Ishikawa (cell line): Measurements from ENCODE around the gene DNAH6.

Experiments
- EP300 ChIP-seq: IDR thresholded peaks from 2 replicates; pipeline ENCODE4 v1.6.1; 2012; ENCODE audit warnings: borderline replicate concordance
- MAX ChIP-seq: IDR thresholded peaks from 2 replicates; pipeline ENCODE4 v1.6.1; 2012
- TAF1 ChIP-seq: IDR thresholded peaks from 2 replicates; pipeline ENCODE4 v1.6.1; 2012; ENCODE audit warnings: low read depth, mild to moderate bottlenecking

- TF ChIP-seq MAX (no peak), EP300 (no peak), TAF1 (no peak)
These were observed 329.9 kb downstream of the DNAH6 start for GRCh38 chr2:84846041-84846663.
